RWPE1 (cell line): Measurements from ENCODE around the gene AICDA.
"Not testable (repeated sequence)": the region's sequence is repeated elsewhere in the genome, so short reads cannot be mapped to it uniquely, and the experiment has no call there.

Source experiments
- CTCF ChIA-PET: fragments of 350-600 bp; sonication (Branson Sonifier 250); formaldehyde crosslinking; extraction: SDS; loops from one replicate; lab custom pipeline; 2021; lab: Yijun Ruan, JAX
- POLR2A ChIA-PET: fragments of 400-600 bp; formaldehyde crosslinking; extraction: SDS; loops from one replicate; lab custom pipeline; 2020; ENCODE audit warnings: antibody characterized with exemption; ENCODE audit not compliant: low non-redundant PET; lab: Yijun Ruan, JAX
- DNase-seq: peaks from one replicate; pipeline ENCODE4 v3.0.0; 2012; ENCODE audit warnings: low spot score
- H3K27ac ChIP-seq: fragments of 450-650 bp; 2 replicates; pipeline ENCODE4 v1.5.1; 2017
- TF ChIP-seq, protein P1 (sequence below): fragments of 450-650 bp; conservative IDR thresholded peaks from 2 replicates; pipeline ENCODE4 v1.5.1; 2017; ENCODE audit warnings: low read depth, mild to moderate bottlenecking

The AICDA gene

DNA sequence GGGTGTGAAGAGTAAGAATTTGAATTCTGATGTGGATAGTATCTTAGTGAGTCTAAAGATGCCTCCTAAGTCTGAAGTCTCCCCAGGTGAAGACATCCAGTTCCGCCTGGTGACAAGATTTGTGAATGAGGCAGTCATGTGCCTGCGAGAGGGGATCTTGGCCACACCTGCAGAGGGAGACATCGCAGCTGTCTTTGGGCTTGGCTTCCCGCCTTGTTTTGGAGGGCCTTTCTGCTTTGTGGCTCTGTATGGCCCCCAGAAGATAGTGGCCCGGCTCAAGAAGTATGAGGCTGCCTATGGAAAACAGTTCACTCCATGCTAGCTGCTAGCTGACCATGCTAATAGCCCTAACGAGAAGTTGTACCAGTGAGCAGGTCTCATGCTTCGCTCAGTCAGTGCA, 24.6 kb upstream of the AICDA start:
- H3K27ac ChIP-seq: no peak overlapping the region
- ChIA-PET CTCF (no interaction called here), POLR2A (no interaction called here)
- no peak for DNase-seq
- TF ChIP-seq, protein P1, sequence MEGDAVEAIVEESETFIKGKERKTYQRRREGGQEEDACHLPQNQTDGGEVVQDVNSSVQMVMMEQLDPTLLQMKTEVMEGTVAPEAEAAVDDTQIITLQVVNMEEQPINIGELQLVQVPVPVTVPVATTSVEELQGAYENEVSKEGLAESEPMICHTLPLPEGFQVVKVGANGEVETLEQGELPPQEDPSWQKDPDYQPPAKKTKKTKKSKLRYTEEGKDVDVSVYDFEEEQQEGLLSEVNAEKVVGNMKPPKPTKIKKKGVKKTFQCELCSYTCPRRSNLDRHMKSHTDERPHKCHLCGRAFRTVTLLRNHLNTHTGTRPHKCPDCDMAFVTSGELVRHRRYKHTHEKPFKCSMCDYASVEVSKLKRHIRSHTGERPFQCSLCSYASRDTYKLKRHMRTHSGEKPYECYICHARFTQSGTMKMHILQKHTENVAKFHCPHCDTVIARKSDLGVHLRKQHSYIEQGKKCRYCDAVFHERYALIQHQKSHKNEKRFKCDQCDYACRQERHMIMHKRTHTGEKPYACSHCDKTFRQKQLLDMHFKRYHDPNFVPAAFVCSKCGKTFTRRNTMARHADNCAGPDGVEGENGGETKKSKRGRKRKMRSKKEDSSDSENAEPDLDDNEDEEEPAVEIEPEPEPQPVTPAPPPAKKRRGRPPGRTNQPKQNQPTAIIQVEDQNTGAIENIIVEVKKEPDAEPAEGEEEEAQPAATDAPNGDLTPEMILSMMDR: no peak

DNA sequence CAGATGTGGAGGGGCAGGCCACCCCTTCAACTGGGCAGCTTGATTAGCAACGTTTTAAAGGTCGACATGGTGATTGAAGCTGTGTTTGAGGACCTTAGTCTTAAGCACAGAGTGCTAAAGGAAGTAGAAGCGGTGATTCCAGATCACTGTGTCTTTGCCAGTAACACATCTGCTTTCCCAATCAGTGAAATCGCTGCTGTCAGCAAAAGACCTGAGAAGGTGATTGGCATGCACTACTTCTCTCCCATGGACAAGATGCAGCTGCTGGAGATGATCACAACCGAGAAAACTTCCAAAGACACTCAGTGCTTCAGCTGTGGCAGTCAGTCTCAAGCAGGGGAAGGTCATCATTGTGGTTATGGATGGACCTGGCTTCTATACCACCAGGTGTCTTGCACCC, 23.9 kb upstream of the AICDA start:
- CTCF ChIA-PET: interaction anchor here (0.6 kb wide), 1 partner anchor 562 kb away, joined by 4 read pairs; no protein-coding TSS in a partner anchor
- no peak overlapping the region for H3K27ac ChIP-seq

DNA sequence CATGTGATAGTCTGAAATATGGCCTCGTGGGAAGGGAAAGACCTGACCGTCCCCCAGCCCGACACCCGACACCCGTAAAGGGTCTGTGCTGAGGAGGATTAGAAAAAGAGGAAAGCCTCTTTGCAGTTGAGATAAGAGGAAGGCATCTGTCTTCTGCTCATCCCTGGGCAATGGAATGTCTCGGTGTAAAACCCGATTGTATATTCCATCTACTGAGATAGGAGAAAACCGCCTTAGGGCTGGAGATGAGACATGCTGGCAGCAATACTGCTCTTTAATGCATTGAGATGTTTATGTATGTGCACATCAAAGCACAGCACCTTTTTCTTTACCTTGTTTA, 23.3 kb upstream of the AICDA start:
- H3K27ac ChIP-seq, DNase-seq, POLR2A ChIA-PET, CTCF ChIA-PET: not testable (repeated sequence)

More for the DNA sequence above, 23.9 kb upstream of the AICDA start:
- DNase-seq: no peak
- POLR2A ChIA-PET: no interaction called here
- TF ChIP-seq, protein P1: no peak

DNA sequence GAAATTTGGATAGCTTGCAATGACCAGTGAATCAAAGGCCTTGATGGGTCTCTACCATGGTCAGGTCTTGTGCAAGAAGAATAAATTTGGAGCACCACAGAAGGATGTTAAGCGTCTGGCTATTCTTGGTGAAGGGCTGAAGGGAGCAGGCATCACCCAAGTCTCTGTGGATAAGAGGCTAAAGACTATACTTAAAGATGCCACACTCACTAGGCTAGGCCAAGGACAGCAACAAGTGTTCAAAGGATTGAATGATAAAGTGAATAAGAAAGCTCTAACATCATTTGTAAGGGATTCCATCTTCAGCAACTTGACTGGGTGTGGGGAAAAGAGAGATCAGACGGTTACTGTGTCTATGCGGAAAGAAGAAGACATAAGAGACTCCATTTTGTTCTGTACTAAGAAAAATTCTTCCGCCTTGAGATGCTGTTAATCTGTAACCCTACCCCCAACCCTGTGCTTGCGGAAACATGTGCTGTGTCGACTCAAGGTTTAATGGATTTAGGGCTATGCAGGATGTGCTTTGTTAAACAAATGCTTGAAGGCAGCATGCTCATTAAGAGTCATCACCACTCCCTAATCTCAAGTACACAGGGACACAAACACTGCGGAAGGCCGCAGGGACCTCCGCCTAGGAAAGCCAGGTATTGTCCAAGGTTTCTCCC, 22.8 kb upstream of the AICDA start:
- DNase-seq, CTCF ChIA-PET, H3K27ac ChIP-seq, POLR2A ChIA-PET: not testable (repeated sequence)

DNA sequence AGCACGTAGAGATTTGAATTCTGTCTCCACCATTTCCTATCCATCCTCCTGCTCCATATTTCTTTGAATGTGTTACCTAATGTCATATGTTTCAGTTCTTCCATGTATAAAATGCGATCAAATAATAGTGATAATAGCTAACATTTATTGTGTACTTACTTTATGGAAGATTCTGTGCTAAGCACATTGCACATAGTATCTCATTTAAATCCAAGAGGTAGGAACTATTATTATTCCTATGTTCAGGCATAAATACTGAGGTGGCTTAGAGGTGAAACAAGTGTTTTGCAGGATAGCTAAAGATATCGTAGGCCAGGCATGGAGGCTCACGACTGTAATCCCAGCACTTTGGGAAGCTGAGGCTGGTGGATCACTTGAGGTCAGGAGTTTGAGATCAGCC, 17.5 kb upstream of the AICDA start:
- DNase-seq: no peak
- ChIA-PET POLR2A (no interaction called here), CTCF (no interaction called here)
- no peak overlapping the region for H3K27ac ChIP-seq
- TF ChIP-seq, protein P1: no peak

DNA sequence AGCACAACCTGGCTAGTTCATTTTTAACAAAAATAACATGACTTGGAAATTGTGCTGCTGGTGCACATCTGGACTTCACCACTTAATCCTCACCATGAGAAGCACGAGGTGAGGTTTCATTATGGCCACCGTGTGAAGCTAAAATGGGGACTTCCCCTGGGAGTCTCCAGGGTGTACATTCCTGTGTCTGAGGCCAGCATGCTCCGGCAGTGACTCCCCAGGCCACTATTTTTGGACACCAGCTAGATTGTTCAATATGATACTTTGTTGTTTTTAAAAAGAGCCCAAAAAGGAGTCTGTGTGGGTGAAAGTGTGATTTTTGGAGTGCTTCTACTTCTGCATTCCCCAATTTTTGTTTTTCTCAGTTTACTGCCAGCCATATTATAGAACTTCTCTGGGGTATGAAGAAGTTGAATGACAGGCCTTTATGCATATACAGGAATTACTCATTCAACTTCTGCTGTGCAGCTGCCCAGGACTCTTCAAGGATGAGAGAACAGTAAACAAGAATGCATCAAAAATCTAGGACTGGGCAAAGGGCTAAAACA, 16.9 kb upstream of the AICDA start:
- ChIA-PET POLR2A (no interaction called here), CTCF (interaction anchor here (0.6 kb wide), 2 partner anchors 14 to 28 kb away, joined by 4 to 6 read pairs; no protein-coding TSS in a partner anchor)
- DNase-seq: no peak
- TF ChIP-seq, protein P1: no peak
- no peak overlapping the region for H3K27ac ChIP-seq

DNA sequence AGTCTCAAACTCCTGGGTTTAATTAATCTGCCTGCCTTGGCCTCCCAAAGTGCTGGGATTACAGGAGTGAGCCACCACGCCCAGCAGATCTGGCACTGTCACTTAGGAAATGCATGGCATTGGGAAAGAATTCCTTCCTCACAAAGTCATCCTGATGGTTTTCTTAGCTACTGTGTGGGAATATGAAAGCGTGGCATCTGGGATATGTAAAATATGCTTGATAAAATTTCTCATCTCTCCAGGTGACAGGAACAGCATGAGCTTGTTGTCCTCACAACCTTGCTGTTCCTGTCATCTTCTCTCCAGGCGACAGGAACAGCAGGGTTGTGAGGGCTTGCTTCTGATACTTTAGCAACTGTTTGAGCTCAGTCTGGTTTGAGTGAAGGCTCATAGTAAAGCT, 16.1 kb upstream of the AICDA start:
- TF ChIP-seq, protein P1: no peak
- ChIA-PET POLR2A (no interaction called here), CTCF (interaction anchor here (0.6 kb wide), 2 partner anchors 28 to 410 kb away, joined by 4 to 6 read pairs; no protein-coding TSS in a partner anchor)
- no peak for DNase-seq
- H3K27ac ChIP-seq: no peak overlapping the region

DNA sequence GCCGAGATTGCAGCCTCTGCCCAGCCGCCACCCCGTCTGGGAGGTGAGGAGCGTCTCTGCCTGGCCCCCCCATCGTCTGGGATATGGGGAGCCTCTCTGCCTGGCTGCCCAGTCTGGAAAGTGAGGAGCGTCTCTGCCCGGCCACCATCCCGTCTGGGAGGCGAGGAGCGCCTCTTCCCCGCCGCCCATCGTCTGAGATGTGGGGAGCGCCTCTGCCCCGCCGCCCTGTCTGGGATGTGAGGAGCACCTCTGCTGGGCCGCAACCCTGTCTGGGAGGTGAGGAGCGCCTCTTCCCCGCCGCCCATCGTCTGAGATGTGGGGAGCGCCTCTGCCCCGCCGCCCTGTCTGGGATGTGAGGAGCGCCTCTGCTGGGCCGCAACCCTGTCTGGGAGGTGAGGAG, 12.1 kb upstream of the AICDA start:
- CTCF ChIA-PET, DNase-seq, H3K27ac ChIP-seq, POLR2A ChIA-PET: not testable (repeated sequence)
